B cell (primary cell): Measurements from ENCODE around the gene RIN3. TPM values are rescaled to one million over a fixed set of nuclear protein-coding genes. Genes with fewer than 3 reads are reported as not detected.

Experiments used
- ATAC-seq: fragments of 200-7000 bp; cut with Tn5 transposase; one replicate; pipeline ENCODE4 v1.10.0; 2021; ENCODE audit warnings: low read depth, mild to moderate bottlenecking, moderate number of reproducible peaks, moderate library complexity
- CTCF ChIA-PET: fragments of 350-600 bp; sonication (Branson Sonifier 250); formaldehyde crosslinking; loops from one replicate; lab custom pipeline; 2021; ENCODE audit warnings: antibody characterized with exemption, inconsistent platforms; lab: Charles Lee
- POLR2A ChIA-PET: fragments of 350-600 bp; sonication (Branson Sonifier 250); formaldehyde crosslinking; loops from one replicate; lab custom pipeline; 2021; ENCODE audit warnings: antibody characterized with exemption; lab: Charles Lee
- DNase-seq: peaks from one replicate; pipeline ENCODE4 v3.0.0; 2013
- H2AFZ ChIP-seq: 2 replicates; pipeline ENCODE4 v1.6.1; 2012; ENCODE audit warnings: mild to moderate bottlenecking, low read depth, low read length; ENCODE audit not compliant: insufficient read depth, poor library complexity, severe bottlenecking
- H3K27ac ChIP-seq, 2 donors: 1 replicate in 1 of 2; 2 replicates in 1 of 2; pipeline ENCODE4 v1.5.1; 2012 to 2013; ENCODE audit warnings: low read length in 2 of 2, mild to moderate bottlenecking in 2 of 2, moderate library complexity in 1 of 2
- H3K27me3 ChIP-seq, 4 experiments: fragments of 200-600 bp in 1 of 4; sonication (generic) in 1 of 4; replicated peaks in 1 of 4; 1 replicate in 2 of 4; 2 replicates in 2 of 4; pipeline versions ENCODE4 v1.6.1 to v1.7.0; 2013 to 2016; ENCODE audit warnings: low read length in 3 of 4, mild to moderate bottlenecking in 2 of 4, mixed read lengths in 1 of 4, moderate library complexity in 1 of 4; ENCODE audit not compliant: insufficient read depth in 4 of 4, control insufficient read depth in 3 of 4; ENCODE audit errors: control extremely low read depth in 1 of 4
- H3K36me3 ChIP-seq, 2 experiments: replicated peaks in 1 of 2; 1 replicate in 1 of 2; 2 replicates in 1 of 2; pipeline versions ENCODE4 v1.6.1 to v1.7.1; 2013; ENCODE audit warnings: low read length in 1 of 2; ENCODE audit not compliant: insufficient read depth in 2 of 2, control insufficient read depth in 1 of 2; ENCODE audit errors: control extremely low read depth in 1 of 2, extremely low read depth in 1 of 2
- H3K4me1 ChIP-seq, 2 donors: fragments of 200-600 bp in 1 of 2; sonication (generic) in 1 of 2; 1 replicate in 1 of 2; 2 replicates in 1 of 2; pipeline versions ENCODE4 v1.5.1 to v1.6.1; 2013 to 2017; ENCODE audit warnings: low read length in 2 of 2; ENCODE audit not compliant: control insufficient read depth in 2 of 2, insufficient read depth in 2 of 2
- H3K4me2 ChIP-seq: replicated peaks from 2 replicates; pipeline ENCODE3; 2012; ENCODE audit warnings: mild to moderate bottlenecking, low read depth, low read length; ENCODE audit not compliant: poor library complexity, severe bottlenecking
- H3K4me3 ChIP-seq, 5 experiments: fragments of 200-600 bp in 1 of 5; sonication (generic) in 1 of 5; 1 replicate in 3 of 5; 2 replicates in 2 of 5; pipeline versions ENCODE4 v1.5.1 to v1.7.0; 2011 to 2016; ENCODE audit warnings: low read length in 4 of 5, mild to moderate bottlenecking in 4 of 5, low read depth in 2 of 5, control low read depth in 1 of 5, moderate library complexity in 1 of 5; ENCODE audit not compliant: insufficient read depth in 1 of 5; ENCODE audit errors: control extremely low read depth in 1 of 5, extremely low read depth in 1 of 5
- H3K79me2 ChIP-seq: fragments of 200-600 bp; sonication (generic); one replicate; pipeline ENCODE4 v1.6.0; 2016; ENCODE audit warnings: low read length; ENCODE audit not compliant: control insufficient read depth, insufficient read depth
- H3K9ac ChIP-seq: fragments of 200-600 bp; sonication (generic); 2 replicates; pipeline ENCODE4 v1.6.1; 2017; ENCODE audit warnings: mild to moderate bottlenecking, low read length, moderate library complexity
- H3K9me3 ChIP-seq, 3 donors: one replicate each; pipeline versions ENCODE4 v1.6.1 to v1.7.1; 2013; ENCODE audit warnings: low read length in 2 of 3; ENCODE audit not compliant: control insufficient read depth in 2 of 3, insufficient read depth in 1 of 3; ENCODE audit errors: control extremely low read depth in 1 of 3
- H4K20me1 ChIP-seq: 2 replicates; pipeline ENCODE4 v1.6.0; 2012; ENCODE audit warnings: mild to moderate bottlenecking, low read length; ENCODE audit not compliant: insufficient read depth, control insufficient read depth, poor library complexity, severe bottlenecking
- H3K27ac Mint-ChIP-seq: one replicate; pipeline ENCODE4 v1.8.0; 2021; ENCODE audit warnings: mixed read lengths
- H3K27me3 Mint-ChIP-seq: one replicate; pipeline ENCODE4 v1.8.0; 2021; ENCODE audit warnings: mixed read lengths
- H3K4me1 Mint-ChIP-seq: one replicate; pipeline ENCODE4 v1.8.0; 2021; ENCODE audit warnings: mixed read lengths
- H3K4me3 Mint-ChIP-seq: one replicate; pipeline ENCODE4 v1.8.0; 2021; ENCODE audit warnings: mixed read lengths
- H3K9me3 Mint-ChIP-seq: one replicate; pipeline ENCODE4 v1.8.0; 2022; ENCODE audit warnings: mixed read lengths; ENCODE audit not compliant: insufficient read depth
- CTCF ChIP-seq: fragments of 200-600 bp; IDR thresholded peaks from one replicate; pipeline ENCODE4 v1.8.0; 2022; ENCODE audit warnings: antibody characterized with exemption, mild to moderate bottlenecking
- EZH2 ChIP-seq: IDR thresholded peaks from 2 replicates; pipeline ENCODE4 v1.6.1; 2012; ENCODE audit warnings: borderline replicate concordance, low read depth, mild to moderate bottlenecking, moderate library complexity, low read length; ENCODE audit not compliant: insufficient read depth, poor library complexity, severe bottlenecking
- WGBS: methylation state at CpG from one replicate; pipeline ENCODE4 v1.1.5; 2013; ENCODE audit warnings: missing lambda C conversion rate; ENCODE audit not compliant: insufficient coverage; 5-methylcytosine and 5-hydroxymethylcytosine counted together
- intact Hi-C: fragments of 100-400 bp; cut with micrococcal nuclease; formaldehyde crosslinking; loops from one replicate; pipeline ENCODE4 v1.10.0; 2022
- polyA plus RNA-seq: library from polyadenylated mRNA; depleted of rRNA; stranded (reverse); fragments of >200 nt; gene quantifications from 2 replicates; pipeline ENCODE4 v1.2.3, GENCODE V29; 2012
- total RNA-seq, 2 donors: library from RNA; stranded (reverse); fragments of 120-200 nt in 1 of 2; gene quantifications; 1 replicate in 1 of 2; 2 replicates in 1 of 2; pipeline versions ENCODE4 v1.2.3 to v1.2.4, GENCODE V29; 2013 to 2022

Gene RIN3
- total and polyA plus RNA-seq, 2 donors (not counting 1 experiment from before 2014, with no cell fraction given) = 62.1 to 123 TPM

GRCh38 chr14:92581206-92581605 lies 67.6 kb downstream of the RIN3 start:
- Mint-ChIP-seq H3K27me3 (no peaks in the 10 kb centered on the region), H3K4me3 (peak overlapping the region; percentile 65), H3K27ac (no peak overlapping the region), H3K9me3 (no peaks in the 10 kb centered on the region), H3K4me1 (peaks cover 82% of the 10 kb centered on the region)
- Histone ChIP-seq H4K20me1 (no peaks in the 10 kb centered on the region), H3K79me2 (no peaks in the 10 kb centered on the region), H3K4me1 (peaks cover 51 to 70% of the 10 kb centered on the region in 2 donors), H3K4me2 (no peak overlapping the region), H3K27ac (no peak overlapping the region), H3K27me3 (no peaks in the 10 kb centered on the region), H3K9ac (no peak overlapping the region), H3K36me3 (peaks cover 0 to 5% of the 10 kb centered on the region in 2 experiments), H3K4me3 (no peak overlapping the region), H2AFZ (no peak overlapping the region), H3K9me3 (peaks cover 0 to 17% (median 0%) of the 10 kb centered on the region in 3 donors)
- ATAC-seq (no peak), DNase-seq (no peak)
- POLR2A ChIA-PET = no interaction called here
- CTCF ChIA-PET = no interaction called here
- WGBS = 96% methylated on average over 5 of the region's 7 CpGs
- intact Hi-C loops = no loop called here
- no peak for TF ChIP-seq EZH2
- TF ChIP-seq CTCF = no peak

DNA sequence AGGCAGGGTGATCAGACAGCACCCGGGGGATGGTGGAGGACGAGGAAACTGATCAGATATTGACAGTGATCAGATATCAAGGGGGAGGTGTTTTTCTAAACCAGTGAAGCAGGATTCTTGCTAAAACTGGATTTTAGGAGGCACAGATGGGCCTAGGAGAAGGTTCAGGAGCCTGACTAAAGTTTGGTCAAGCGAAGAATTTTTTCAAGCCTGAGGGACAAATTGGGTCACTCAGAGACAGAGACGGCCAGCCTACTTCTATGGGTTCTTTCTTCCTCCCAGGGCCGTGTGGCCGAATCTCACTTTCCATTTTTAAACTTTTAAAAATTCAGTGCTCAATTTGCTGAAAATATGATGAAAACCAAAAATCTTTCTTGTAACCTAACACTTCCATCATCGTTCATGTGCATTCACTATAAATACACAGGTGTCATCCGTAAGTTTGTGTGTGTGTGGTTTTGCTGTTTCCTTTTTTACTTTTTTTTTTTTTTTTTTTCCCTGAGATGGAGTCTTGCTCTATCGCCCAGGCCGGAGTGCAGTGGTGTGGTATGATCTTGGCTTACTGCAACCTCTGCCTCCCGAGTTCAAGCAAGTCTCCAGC lies 68.5 kb downstream of the RIN3 start:
- ChIA-PET POLR2A (no interaction called here), CTCF (interaction anchor here (1.4 kb wide), 1 partner anchor 98 kb away, joined by 4 read pairs; no protein-coding TSS in a partner anchor)
- H3K9ac ChIP-seq = no peak overlapping the region
- peak overlapping the region; percentile 38 for H3K27ac Mint-ChIP-seq
- H3K4me3 Mint-ChIP-seq = peak overlapping the region; percentile 65
- peak overlapping the region; percentile 4 for H3K4me2 ChIP-seq
- no peaks in the 10 kb centered on the region for H4K20me1 ChIP-seq
- H3K36me3 ChIP-seq = peaks cover 0 to 5% of the 10 kb centered on the region in 2 experiments
- intact Hi-C loops = no loop called here
- ATAC-seq = peak; percentile 50
- no peak overlapping the region for H3K4me3 ChIP-seq
- TF ChIP-seq CTCF (no peak), EZH2 (no peak)
- H3K27me3 ChIP-seq = no peaks in the 10 kb centered on the region
- no peak for DNase-seq
- H3K79me2 ChIP-seq = no peaks in the 10 kb centered on the region
- peaks cover 82% of the 10 kb centered on the region for H3K4me1 Mint-ChIP-seq
- H2AFZ ChIP-seq = no peak overlapping the region
- H3K9me3 ChIP-seq = peaks cover 0 to 17% (median 0%) of the 10 kb centered on the region in 3 donors
- H3K9me3 Mint-ChIP-seq = no peaks in the 10 kb centered on the region
- H3K27me3 Mint-ChIP-seq = no peaks in the 10 kb centered on the region
- H3K4me1 ChIP-seq = peaks cover 51 to 68% of the 10 kb centered on the region in 2 donors
- WGBS = 41% methylated on average over 7 of the region's 11 CpGs
- H3K27ac ChIP-seq = no peak overlapping the region
